Keratinocyte (primary cell): ENCODE measurements around the gene MAGED2.

Source experiments
- EZH2 ChIP-seq: IDR thresholded peaks from one replicate; pipeline ENCODE4 v1.6.1; 2012; ENCODE audit warnings: inconsistent platforms, mild to moderate bottlenecking, low read length, moderate library complexity
- TF ChIP-seq, protein P1 (sequence below), 3 experiments: IDR thresholded peaks in 1 of 3; conservative IDR thresholded peaks in 1 of 3; optimal IDR thresholded peaks in 1 of 3; 2 replicates in 2 of 3; 3 replicates in 1 of 3; pipeline versions ENCODE3 to v1.5.1; 2011; ENCODE audit warnings: low read length in 3 of 3, mild to moderate bottlenecking in 3 of 3, moderate library complexity in 2 of 3, control low read depth in 1 of 3, inconsistent platforms in 1 of 3; ENCODE audit not compliant: insufficient read depth in 2 of 3; ENCODE audit errors: extremely low read depth in 1 of 3

DNA sequence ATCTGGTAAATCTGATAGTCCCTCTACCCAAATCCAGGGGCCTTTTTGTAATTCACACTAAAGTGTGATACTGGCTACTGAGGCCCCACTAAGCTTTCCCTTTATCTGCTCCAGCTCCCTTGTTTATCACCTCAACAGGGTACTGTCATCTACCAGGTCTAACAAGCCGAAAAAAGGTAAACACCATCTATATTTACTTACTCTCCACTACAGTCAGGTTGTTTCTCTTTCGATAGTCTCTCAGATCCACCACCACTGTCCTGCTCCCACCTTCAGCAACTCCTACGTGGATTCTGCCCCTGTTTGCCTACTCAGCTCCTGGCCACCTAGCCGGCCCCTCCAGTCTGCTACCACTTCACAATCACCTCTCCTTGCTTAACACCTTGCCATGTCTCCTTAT lies 12.8 kb upstream of the MAGED2 start:
- TF ChIP-seq, protein P1, sequence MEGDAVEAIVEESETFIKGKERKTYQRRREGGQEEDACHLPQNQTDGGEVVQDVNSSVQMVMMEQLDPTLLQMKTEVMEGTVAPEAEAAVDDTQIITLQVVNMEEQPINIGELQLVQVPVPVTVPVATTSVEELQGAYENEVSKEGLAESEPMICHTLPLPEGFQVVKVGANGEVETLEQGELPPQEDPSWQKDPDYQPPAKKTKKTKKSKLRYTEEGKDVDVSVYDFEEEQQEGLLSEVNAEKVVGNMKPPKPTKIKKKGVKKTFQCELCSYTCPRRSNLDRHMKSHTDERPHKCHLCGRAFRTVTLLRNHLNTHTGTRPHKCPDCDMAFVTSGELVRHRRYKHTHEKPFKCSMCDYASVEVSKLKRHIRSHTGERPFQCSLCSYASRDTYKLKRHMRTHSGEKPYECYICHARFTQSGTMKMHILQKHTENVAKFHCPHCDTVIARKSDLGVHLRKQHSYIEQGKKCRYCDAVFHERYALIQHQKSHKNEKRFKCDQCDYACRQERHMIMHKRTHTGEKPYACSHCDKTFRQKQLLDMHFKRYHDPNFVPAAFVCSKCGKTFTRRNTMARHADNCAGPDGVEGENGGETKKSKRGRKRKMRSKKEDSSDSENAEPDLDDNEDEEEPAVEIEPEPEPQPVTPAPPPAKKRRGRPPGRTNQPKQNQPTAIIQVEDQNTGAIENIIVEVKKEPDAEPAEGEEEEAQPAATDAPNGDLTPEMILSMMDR (optimal IDR thresholded peaks at IDR 0.05 in 1 of 3, IDR thresholded peaks at IDR 0.05 in 1 of 3, conservative IDR thresholded peaks at IDR 0.05 in 1 of 3; ENCODE audit: extremely low read depth in 1 of 3, insufficient read depth in 2 of 3, low read length in 3 of 3), result no peak
- TF ChIP-seq EZH2, result no peak
